HTERT RPE-1 (cell line): Measurements from ENCODE around the gene PRRX1.

Source experiments
- in situ Hi-C: fragments of 300-500 bp; cut with MboI; formaldehyde crosslinking; loops from 4 replicates; pipeline ENCODE4 v1.14.3; 2020; ENCODE audit warnings: low sequenced_read_pairs

The PRRX1 gene

GRCh38 chr1:170714938-170715337, 51.0 kb downstream of the PRRX1 start:
- in situ Hi-C loops = no loop called here

- in situ Hi-C loops = no loop called here
Observed at GRCh38 chr1:170716835-170717429, 53.0 kb downstream of the PRRX1 start.

GRCh38 chr1:170720661-170721060, 56.7 kb downstream of the PRRX1 start:
- in situ Hi-C loops = no loop called here

GRCh38 chr1:170721621-170722020, 57.7 kb downstream of the PRRX1 start:
- in situ Hi-C loops = no loop called here

GRCh38 chr1:170723518-170723917, 59.6 kb downstream of the PRRX1 start:
- in situ Hi-C loops = no loop called here

- in situ Hi-C loops = no loop called here
Observed at GRCh38 chr1:170725326-170725725, 61.4 kb downstream of the PRRX1 start.

- in situ Hi-C loops = no loop called here
Observed at GRCh38 chr1:170727963-170728362, 64.0 kb downstream of the PRRX1 start.

- in situ Hi-C loops = no loop called here
Observed at GRCh38 chr1:170729225-170730002, 65.5 kb downstream of the PRRX1 start.

- in situ Hi-C loops = no loop called here
Observed at GRCh38 chr1:170730014-170730413, 66.1 kb downstream of the PRRX1 start.

- in situ Hi-C loops = no loop called here
Observed at GRCh38 chr1:170730438-170730837, 66.5 kb downstream of the PRRX1 start.

- in situ Hi-C loops = no loop called here
Observed at GRCh38 chr1:170731566-170732251, 67.8 kb downstream of the PRRX1 start.

- in situ Hi-C loops = no loop called here
Observed at GRCh38 chr1:170732252-170732588, 68.3 kb downstream of the PRRX1 start.

GRCh38 chr1:170734412-170735175, 70.7 kb downstream of the PRRX1 start:
- in situ Hi-C loops = no loop called here

- in situ Hi-C loops = no loop called here
Observed at GRCh38 chr1:170735366-170736263, 71.7 kb downstream of the PRRX1 start.

GRCh38 chr1:170739803-170740202, 75.9 kb downstream of the PRRX1 start:
- in situ Hi-C loops = no loop called here

- in situ Hi-C loops = no loop called here
Observed at GRCh38 chr1:170741678-170742077, 77.7 kb downstream of the PRRX1 start.

- in situ Hi-C loops = no loop called here
Observed at GRCh38 chr1:170742600-170742999, 78.7 kb downstream of the PRRX1 start.

- in situ Hi-C loops = no loop called here
Observed at GRCh38 chr1:170743083-170743482, 79.2 kb downstream of the PRRX1 start.

GRCh38 chr1:170749549-170749948, 85.6 kb downstream of the PRRX1 start:
- in situ Hi-C loops = no loop called here

GRCh38 chr1:170749959-170750358, 86.0 kb downstream of the PRRX1 start:
- in situ Hi-C loops = no loop called here
